PC-3 (cell line): ENCODE data around the gene ZNF516.

ENCODE experiments used
- EZH2 ChIP-seq: fragments of 300-600 bp; sonication (generic); IDR thresholded peaks from one replicate; pipeline ENCODE4 v1.6.1; 2017; ENCODE audit warnings: antibody characterized with exemption, mild to moderate bottlenecking, low read length; ENCODE audit not compliant: unreplicated experiment
- TF ChIP-seq, protein P1 (sequence below): fragments of 300-600 bp; sonication (generic); conservative IDR thresholded peaks from 2 replicates; pipeline ENCODE4 v1.5.1; 2017; ENCODE audit warnings: antibody characterized with exemption, low read depth, mild to moderate bottlenecking, low read length

- TF ChIP-seq, protein P1, sequence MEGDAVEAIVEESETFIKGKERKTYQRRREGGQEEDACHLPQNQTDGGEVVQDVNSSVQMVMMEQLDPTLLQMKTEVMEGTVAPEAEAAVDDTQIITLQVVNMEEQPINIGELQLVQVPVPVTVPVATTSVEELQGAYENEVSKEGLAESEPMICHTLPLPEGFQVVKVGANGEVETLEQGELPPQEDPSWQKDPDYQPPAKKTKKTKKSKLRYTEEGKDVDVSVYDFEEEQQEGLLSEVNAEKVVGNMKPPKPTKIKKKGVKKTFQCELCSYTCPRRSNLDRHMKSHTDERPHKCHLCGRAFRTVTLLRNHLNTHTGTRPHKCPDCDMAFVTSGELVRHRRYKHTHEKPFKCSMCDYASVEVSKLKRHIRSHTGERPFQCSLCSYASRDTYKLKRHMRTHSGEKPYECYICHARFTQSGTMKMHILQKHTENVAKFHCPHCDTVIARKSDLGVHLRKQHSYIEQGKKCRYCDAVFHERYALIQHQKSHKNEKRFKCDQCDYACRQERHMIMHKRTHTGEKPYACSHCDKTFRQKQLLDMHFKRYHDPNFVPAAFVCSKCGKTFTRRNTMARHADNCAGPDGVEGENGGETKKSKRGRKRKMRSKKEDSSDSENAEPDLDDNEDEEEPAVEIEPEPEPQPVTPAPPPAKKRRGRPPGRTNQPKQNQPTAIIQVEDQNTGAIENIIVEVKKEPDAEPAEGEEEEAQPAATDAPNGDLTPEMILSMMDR, result no peak
- TF ChIP-seq EZH2, result no peak
These were observed 34.4 kb upstream of the ZNF516 start for GRCh38 chr18:76529433-76529811.
